MCF 10A (cell line): ENCODE data around the gene DCAF8L2. TPM values are rescaled to one million over a fixed set of nuclear protein-coding genes. Genes with fewer than 3 reads are reported as not detected.

Experiments
- BruUV-seq: library from RNA; stranded (reverse); fragments of 400-500 nt; replicated peaks from 2 replicates; lab custom pipeline; 2021; lab: Mats Ljungman, UMichigan
- CTCF ChIA-PET: fragments of 300-600 bp; sonication (Branson Sonifier 250); formaldehyde crosslinking; extraction: SDS; loops from one replicate; lab custom pipeline; 2021; ENCODE audit warnings: antibody characterized with exemption, inconsistent platforms; lab: Yijun Ruan, JAX
- POLR2A ChIA-PET: fragments of 300-600, 350-650 bp; sonication (Branson Sonifier 250); formaldehyde crosslinking; extraction: SDS; loops from one replicate; lab custom pipeline; 2020; ENCODE audit warnings: antibody characterized with exemption, inconsistent platforms; lab: Yijun Ruan, JAX
- DNase-seq: peaks from one replicate; pipeline ENCODE4 v3.0.0-alpha.2; 2018; ENCODE audit not compliant: unreplicated experiment
- H3K27ac Mint-ChIP-seq: one replicate; pipeline ENCODE4 v1.8.0; 2022; ENCODE audit warnings: mild to moderate bottlenecking, low read depth, mixed read lengths; ENCODE audit not compliant: unreplicated experiment
- H3K27me3 Mint-ChIP-seq: one replicate; pipeline ENCODE4 v1.8.0; 2022; ENCODE audit warnings: mixed read lengths; ENCODE audit not compliant: insufficient read depth, unreplicated experiment
- H3K36me3 Mint-ChIP-seq: one replicate; pipeline ENCODE4 v1.8.0; 2022; ENCODE audit warnings: mild to moderate bottlenecking, moderate library complexity, mixed read lengths; ENCODE audit not compliant: insufficient read depth, unreplicated experiment
- H3K4me1 Mint-ChIP-seq: one replicate; pipeline ENCODE4 v1.8.0; 2022; ENCODE audit warnings: mixed read lengths; ENCODE audit not compliant: insufficient read depth, unreplicated experiment
- H3K4me3 Mint-ChIP-seq: one replicate; pipeline ENCODE4 v1.8.0; 2022; ENCODE audit warnings: mild to moderate bottlenecking, moderate library complexity, mixed read lengths; ENCODE audit not compliant: unreplicated experiment
- H3K9me3 Mint-ChIP-seq: one replicate; pipeline ENCODE4 v1.8.0; 2022; ENCODE audit warnings: mixed read lengths; ENCODE audit not compliant: unreplicated experiment
- CTCF ChIP-seq: fragments of 200-600 bp; IDR thresholded peaks from one replicate; pipeline ENCODE4 v1.8.0; 2022; ENCODE audit warnings: antibody characterized with exemption, mild to moderate bottlenecking; ENCODE audit not compliant: unreplicated experiment
- intact Hi-C: fragments of 100-400 bp; cut with micrococcal nuclease; formaldehyde crosslinking; loops from 2 replicates; pipeline ENCODE4 v1.14.1; 2022
- total RNA-seq: library from RNA; stranded (reverse); gene quantifications from 2 replicates; pipeline ENCODE4 v1.2.3, GENCODE V29; 2022

DCAF8L2 gene
- total RNA-seq, 1 experiment from 2014 or later = not detected

GRCh38 chrX:27599928-27600327 lies 9.8 kb downstream of the DCAF8L2 start:
- peak; percentile 24 for TF ChIP-seq CTCF
- Mint-ChIP-seq H3K27me3 (no peaks in the 10 kb centered on the region), H3K9me3 (no peaks in the 10 kb centered on the region), H3K4me3 (no peak overlapping the region), H3K27ac (no peak overlapping the region), H3K4me1 (no peaks in the 10 kb centered on the region), H3K36me3 (no peaks in the 10 kb centered on the region)
- ChIA-PET POLR2A (no interaction called here), CTCF (interaction anchor here (0.6 to 0.9 kb wide), 2 partner anchors 84 to 315 kb away, joined by 4 read pairs; no protein-coding TSS in a partner anchor)
- intact Hi-C loops = loop anchor here (1.0 kb wide), 1 partner anchor 83 kb away; no protein-coding TSS in a partner anchor
- BruUV-seq = no TSS peak
- DNase-seq = peak; percentile 58

- CTCF ChIA-PET = interaction anchor here (0.6 to 0.9 kb wide), 4 partner anchors 19 to 1152 kb away, joined by 3 to 4 read pairs (median 4); no protein-coding TSS in a partner anchor
- no peaks in the 10 kb centered on the region for H3K4me1 Mint-ChIP-seq
Measured at GRCh38 chrX:27600686-27601085, 10.5 kb downstream of the DCAF8L2 start.

GRCh38 chrX:27608671-27609070 lies 18.5 kb downstream of the DCAF8L2 start:
- no peak for TF ChIP-seq CTCF
- ChIA-PET POLR2A (no interaction called here), CTCF (interaction anchor here (0.6 to 1.1 kb wide), 4 partner anchors 10 to 981 kb away, joined by 3 to 5 read pairs (median 3); no protein-coding TSS in a partner anchor)
- no peaks in the 10 kb centered on the region for H3K4me1 Mint-ChIP-seq
- no peaks in the 10 kb centered on the region for H3K9me3 Mint-ChIP-seq
- H3K4me3 Mint-ChIP-seq = no peak overlapping the region
- DNase-seq = no peak
- BruUV-seq = no TSS peak
- intact Hi-C loops = no loop called here
- no peaks in the 10 kb centered on the region for H3K27me3 Mint-ChIP-seq
- H3K36me3 Mint-ChIP-seq = no peaks in the 10 kb centered on the region
- H3K27ac Mint-ChIP-seq = no peak overlapping the region

More at GRCh38 chrX:27600686-27601085, 10.5 kb downstream of the DCAF8L2 start:
- no peaks in the 10 kb centered on the region for H3K9me3 Mint-ChIP-seq
- no peak overlapping the region for H3K27ac Mint-ChIP-seq
- no TSS peak for BruUV-seq
- intact Hi-C loops = loop anchor here (1.0 kb wide), 1 partner anchor 83 kb away; no protein-coding TSS in a partner anchor
- H3K4me3 Mint-ChIP-seq = no peak overlapping the region
- H3K36me3 Mint-ChIP-seq = no peaks in the 10 kb centered on the region
- no peaks in the 10 kb centered on the region for H3K27me3 Mint-ChIP-seq
- no peak for TF ChIP-seq CTCF
- DNase-seq = peak; percentile 34
- POLR2A ChIA-PET = interaction anchor here (0.6 kb wide), 1 partner anchor 858 kb away, joined by 3 read pairs; no protein-coding TSS in a partner anchor

- Mint-ChIP-seq H3K9me3 (peaks cover 7% of the 10 kb centered on the region), H3K4me3 (no peak overlapping the region), H3K27me3 (no peaks in the 10 kb centered on the region), H3K4me1 (no peaks in the 10 kb centered on the region), H3K27ac (no peak overlapping the region), H3K36me3 (no peaks in the 10 kb centered on the region)
- CTCF ChIA-PET = interaction anchor here (0.5 to 2.0 kb wide), 12 partner anchors 11 to 1459 kb away, joined by 3 to 6 read pairs (median 3); partner anchors contain the start of gene MAGEB6B
- DNase-seq = no peak
- BruUV-seq = no TSS peak
- intact Hi-C loops = no loop called here
- POLR2A ChIA-PET = no interaction called here
- no peak for TF ChIP-seq CTCF
Measured at GRCh38 chrX:27619459-27619858, 29.3 kb downstream of the DCAF8L2 start.
